GM19438 (cell line): ENCODE data around the gene DIP2C.
"Not testable (repeated sequence)": the region's sequence is repeated elsewhere in the genome, so short reads cannot be mapped to it uniquely, and the experiment has no call there.

Source experiments
- ATAC-seq: cut with Tn5 transposase; IDR thresholded peaks from one replicate; pipeline ENCODE4 v1.9.1; 2021; ENCODE audit warnings: low read depth; ENCODE audit not compliant: unreplicated experiment

DIP2C gene

DNA sequence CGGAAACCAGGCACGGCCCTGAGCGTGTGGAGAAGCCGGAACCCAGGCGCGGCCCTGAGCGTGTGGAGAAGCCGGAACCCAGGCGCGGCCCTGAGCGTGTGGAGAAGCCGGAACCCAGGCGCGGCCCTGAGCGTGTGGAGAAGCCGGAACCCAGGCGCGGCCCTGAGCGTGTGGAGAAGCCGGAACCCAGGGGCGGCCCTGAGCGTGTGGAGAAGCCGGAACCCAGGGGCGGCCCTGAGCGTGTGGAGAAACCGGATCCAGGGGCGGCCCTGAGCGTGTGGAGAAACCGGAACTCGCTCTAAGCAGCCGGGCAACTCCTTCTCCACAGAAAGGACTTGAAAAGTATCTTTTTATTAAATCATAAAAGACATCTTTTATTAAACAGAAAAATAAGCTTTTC, 388.9 kb downstream of the DIP2C start:
- not testable (repeated sequence) for ATAC-seq

DNA sequence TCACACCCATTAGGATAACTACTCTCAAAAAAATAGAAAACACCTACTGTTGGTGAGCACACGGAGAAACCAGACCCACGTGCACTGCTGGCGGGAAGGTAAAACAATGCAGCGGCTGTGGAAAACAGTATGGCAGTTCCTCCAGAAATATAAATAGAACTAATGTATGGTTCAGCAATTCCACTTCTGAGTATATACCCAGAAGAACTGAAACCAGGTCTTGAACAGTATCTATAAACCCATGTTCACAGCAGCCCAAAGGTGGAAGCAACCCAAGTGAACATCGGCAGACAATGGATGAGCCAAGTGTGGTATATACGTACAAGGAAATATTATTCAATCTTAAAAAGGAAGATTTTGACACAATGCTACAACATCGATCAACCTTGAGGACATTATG, 389.5 kb downstream of the DIP2C start:
- peak; percentile 65 for ATAC-seq

DNA sequence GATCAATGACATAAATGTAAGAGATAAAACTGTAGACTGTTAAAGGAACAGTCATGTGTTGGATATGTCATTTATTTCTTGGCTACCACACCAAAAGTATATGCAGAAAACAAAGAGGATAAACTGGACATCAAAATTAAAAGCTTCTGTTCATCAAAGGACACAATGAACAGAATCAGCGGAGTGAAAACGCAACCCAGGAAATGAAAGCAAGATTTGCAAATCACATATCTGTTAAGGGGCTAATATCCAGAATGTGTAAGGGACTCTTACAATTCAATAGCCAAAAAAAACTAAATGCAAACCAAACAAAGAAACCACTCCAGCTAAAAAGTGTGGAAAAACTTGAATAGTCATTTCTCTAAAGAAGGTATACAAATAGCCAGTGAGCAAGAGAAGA, 390.0 kb downstream of the DIP2C start:
- ATAC-seq = peak; percentile 36

DNA sequence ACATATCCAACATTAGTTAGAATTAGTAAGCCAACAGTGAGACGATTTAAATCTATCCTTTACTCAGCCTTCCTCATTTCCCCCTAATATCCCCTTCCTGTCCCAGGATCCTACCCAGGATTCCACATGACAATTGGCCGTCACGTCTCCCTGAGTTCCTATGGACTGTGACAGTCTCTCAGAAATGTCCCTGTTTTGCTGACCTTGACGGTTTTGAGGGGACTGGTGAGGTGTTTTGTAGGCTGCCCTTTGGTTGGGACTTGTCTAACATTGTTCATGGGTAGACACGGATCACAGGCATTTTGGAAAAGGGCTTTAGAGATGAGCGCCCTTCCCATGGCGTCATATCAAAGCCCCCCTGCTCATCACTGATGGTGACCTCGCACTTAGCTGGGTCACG, 391.4 kb downstream of the DIP2C start:
- no peak for ATAC-seq

DNA sequence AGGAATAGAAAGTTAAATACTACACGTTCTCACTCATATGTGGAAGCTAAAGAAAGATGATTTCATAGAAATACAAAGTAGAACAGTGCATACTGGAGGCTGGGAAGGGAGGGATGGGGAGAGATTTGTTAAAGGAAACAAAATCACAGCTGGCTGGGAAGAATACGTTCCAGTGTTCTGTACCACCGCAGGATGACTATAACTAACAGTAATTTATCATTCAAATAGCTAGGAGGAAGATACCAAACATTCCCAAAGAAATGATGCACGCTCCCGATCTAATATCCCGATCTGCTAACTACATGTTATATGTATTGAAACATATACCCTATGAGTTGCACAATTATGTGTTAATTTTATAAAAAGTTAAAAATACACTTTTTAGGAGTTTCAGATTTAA, 391.9 kb downstream of the DIP2C start:
- ATAC-seq = no peak

DNA sequence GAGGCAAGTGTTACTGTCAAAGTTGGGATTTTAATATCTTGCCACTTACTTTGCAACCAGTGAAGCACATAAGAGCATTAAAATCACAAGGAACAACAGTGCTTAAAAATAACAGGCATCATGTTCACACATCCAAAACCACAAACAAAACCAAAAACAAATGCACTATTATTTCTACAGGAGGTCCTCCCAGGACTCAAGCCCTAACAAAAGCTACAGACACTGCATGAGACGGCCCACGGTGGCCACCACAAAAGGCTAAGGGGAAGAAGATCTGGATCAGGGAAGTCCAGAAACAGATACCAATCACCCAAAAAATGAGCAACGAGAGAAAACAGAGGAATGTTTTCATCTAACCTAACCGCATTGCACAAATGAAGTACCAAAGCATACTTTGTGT, 395.8 kb downstream of the DIP2C start:
- no peak for ATAC-seq

DNA sequence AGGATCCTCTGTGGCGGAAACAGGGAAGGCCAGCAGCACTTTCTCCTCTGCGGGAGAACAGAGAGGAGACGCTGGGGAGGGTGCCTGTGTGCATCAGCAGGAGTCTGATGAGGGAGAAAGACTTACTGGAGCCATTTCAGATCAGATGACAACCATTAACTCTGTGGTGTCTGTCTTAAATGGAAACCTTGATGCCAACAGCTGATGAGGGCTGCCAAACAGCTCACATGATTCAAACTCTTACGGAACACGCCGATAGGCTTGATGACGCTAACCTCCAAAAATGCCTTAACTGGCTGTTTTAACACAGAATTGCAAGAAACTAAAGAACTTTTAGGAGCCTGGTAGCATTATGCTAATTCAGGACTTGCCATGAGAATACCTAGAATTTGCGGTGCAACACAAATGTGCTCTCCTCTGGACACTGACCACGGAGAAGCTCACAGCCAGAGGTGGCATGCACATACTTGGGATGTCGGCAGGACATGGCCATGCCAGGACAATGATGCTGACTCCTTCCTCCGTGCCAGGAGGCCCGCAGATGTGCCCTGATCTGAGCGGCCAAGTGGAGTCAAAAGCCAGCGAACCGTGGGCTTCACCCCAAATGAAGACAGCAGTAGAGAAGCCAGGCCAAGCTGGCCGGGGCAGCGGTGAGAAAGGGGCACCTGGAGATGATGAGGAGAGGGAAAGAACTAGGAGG, 399.3 kb downstream of the DIP2C start:
- ATAC-seq = no peak

DNA sequence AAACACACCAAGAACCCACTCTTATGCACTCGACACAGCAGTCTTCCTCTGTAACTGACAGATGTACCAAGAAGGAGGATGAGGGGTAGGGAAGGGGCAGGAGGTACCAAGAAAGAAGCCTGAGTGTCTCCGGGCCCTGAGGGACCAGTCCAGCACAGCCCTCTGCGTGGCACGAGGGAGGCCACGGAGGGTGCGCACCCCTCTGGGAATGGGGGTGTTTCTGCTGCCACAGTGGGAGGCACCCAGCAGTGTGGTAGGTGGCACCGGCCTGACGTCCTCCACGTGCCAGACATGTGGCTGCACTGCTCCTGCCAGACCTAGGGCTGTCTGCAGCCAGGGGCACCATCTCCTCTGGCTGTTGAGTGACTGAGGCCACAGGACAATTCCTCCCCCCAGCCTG, 399.9 kb downstream of the DIP2C start:
- ATAC-seq = no peak

DNA sequence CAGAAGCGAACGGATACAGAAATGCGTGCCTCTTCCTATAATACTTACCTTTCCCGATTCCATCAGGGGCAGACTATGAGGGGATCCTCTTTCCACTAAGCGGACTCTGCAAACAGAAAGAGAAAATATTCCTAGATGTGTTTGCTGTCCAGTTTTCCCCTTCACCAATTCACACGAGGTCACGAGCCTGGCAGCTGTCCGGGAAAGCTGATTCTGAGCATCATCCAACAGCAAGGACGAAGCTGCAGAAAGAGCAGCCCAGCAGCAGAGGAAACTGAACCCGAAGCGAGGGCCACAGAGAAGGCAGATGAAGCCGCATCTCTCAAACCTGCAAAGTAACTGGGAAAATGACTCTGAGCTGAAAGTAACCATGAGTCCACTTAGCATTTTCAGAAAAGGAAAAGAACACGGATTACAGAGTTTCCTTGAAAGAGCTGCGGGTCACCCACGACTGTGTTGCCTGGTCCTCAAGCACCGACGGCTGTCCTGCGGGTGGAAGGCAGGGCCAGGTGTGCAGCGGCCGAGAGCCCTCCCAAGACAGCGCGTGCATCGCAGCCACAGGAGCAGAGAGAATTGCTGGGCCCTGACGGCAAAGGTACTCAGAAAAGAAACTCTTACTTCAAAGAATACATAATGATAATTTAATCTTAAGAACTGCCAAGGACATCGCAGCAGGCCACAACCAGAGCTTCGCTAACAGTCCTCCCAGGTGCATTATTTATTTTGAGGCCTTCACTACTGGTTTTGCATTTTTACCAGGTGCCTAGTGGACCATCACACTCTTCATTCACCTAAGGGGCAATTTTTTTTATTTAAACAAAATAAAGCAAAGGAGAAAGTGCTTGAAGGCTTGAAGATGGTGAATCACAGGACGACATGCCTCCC, 400.9 kb downstream of the DIP2C start:
- no peak for ATAC-seq

DNA sequence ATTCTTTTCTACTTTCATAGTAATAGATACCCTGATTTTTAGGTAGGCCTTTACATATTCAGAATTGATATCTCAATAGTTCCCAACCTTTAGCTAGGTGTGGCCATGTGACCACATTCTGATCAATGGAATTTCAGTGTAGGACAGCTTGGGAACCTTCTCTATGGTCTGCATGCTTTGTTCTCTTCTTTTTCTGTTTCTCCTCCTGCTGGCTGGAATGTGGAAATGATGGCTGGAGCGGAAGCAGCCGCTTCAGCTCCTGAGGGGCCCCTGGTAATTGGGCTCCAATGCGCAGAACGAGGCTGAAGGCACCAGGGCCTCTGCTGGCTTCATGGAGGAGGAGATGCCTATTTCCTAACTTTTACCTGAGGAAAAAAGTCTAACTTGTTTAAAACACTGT, 401.7 kb downstream of the DIP2C start:
- ATAC-seq = no peak

DNA sequence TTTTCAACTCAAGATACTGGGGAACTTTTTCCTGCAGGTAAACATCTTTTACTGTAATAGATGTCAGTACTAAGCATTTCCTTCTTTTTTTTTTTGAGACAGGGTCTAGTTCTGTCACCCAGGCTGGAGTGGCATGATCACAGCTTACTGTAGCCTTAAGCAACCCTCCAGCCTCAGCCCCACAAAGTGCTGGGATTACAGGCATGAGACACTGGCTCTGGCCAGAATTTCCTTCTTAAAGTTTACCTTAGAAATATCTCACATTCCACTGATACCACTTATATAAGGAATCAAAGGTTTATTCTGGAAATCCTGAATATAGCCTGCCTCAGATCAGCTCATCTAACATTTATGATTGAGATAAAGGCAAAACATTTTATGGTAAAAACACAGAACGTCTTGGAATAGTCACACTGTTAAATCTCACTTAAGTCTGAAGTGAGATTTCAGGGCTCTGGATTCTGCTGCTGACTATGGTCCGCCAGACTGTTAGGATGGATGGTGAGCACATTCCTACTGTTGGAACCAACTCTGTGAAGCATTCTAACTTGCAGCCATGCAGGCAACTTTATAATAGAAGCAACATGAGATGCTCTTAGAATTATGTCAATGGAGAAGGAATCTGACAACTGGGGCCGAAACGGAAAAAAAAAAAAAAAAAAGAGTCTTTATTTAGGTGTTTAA, 402.3 kb downstream of the DIP2C start:
- no peak for ATAC-seq

DNA sequence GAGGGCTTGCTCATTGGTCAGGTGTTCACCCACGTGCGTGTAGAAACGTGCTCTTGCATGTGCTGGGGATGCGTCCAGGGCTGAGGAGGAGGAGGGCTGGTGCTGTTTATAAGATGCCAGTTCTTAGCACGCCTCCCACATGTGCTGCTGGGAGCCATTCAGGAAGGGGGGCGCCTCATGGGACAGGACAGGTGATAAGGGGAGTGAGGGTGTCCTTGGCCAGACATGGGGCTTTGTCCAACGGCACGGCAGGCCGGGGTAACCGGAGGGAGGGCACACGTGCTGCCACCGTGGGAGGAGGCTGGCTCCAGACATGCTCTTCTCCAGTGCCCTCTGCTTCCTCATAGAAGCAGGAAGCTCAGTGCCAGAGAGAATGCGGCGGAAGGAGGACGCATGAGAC, 404.3 kb downstream of the DIP2C start:
- ATAC-seq = no peak

DNA sequence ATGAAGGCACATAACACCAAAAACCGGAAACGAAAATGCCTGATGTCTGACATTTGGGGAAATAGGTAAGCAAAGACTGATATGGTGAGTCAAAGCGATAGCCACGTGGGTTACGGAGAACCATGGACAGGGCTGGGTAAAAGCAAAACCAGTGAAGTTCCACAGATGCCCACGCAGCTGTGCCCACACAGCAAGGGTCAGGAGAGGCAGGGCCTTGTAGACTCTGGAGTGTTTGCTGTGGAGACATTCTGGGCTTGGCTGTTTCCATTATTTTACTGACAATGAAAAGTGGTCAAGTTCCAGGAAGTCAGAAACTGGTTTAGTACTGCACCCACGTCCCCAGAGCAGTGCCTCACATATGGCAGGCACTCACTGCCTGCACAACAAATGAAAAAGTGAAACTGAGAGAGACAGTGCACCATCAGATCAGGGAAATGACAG, 405.5 kb downstream of the DIP2C start:
- ATAC-seq = peak; percentile 70

DNA sequence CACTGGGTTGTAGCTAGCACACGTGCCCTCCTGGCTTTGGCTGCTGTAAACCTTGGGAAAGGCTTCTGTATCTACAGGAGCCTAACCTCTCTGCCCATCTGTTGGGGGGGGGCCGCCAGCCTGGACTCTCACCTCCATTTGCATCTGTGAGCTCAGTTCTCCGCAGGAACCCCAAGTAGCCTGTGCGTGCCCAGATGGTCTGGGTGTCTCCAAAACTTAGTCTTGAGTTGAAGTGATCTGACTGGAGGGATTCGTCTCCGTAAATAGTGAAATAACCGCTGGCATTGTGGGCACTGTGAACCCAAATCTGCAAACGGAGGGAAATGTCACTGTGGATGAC, 406.4 kb downstream of the DIP2C start:
- ATAC-seq = no peak

DNA sequence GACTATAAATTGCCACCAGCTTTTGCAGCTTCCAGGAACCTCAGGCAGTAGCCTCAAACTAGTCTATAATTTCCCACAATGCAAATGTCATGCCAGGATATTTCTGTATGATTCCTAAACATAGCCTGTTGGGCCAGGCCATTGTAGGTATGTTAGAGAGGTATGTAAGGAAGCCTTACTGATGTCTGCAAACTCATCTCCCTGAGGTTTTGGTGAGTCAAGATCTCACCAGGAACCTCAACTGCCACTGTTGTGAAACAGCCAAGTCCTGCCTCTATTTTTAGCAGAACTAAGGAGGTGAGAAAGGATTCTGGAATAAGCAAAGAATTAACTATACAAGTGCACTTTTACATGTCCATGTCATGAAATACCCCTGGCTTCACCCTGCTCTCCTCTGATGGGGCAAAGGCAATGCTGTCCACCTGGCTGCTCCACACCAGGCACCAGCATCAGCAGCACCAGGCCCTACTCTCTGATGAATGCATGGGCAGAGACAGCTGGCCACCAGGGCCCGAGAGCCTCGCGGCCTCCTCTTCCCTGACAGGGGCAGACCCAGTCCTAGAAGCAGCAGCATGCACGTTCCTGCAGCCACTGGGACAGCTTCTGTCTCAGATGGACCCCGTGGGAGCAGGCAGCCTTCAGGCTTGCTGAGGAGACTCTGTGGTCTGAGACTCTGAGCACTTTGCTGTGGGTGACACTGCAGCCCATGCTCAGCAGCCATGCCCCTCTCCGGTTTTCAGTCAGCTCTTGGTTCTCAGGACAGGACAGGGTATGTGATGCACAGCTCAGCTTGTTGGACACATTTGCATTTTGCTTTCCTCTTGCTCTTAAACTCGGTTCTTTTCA, 407.0 kb downstream of the DIP2C start:
- ATAC-seq = no peak

DNA sequence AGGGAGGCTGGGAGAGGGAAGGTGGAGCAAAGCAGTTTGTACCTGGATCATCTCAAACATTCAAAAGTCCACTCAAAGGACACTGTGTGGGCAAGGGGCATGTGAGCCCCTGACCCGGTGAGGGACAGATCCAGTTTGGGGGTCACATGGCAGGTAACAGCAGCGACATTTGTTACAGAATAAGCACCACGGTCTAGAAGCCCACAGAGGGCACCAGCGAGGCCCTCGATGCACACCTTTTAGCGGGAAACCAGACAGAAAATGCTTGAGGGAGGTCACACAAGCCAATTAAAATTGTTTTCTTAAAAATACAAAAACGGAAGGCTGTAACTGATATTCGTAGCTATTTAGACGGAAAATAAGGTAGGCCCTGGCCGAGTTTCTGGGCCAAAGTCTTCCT, 409.8 kb downstream of the DIP2C start:
- no peak for ATAC-seq

DNA sequence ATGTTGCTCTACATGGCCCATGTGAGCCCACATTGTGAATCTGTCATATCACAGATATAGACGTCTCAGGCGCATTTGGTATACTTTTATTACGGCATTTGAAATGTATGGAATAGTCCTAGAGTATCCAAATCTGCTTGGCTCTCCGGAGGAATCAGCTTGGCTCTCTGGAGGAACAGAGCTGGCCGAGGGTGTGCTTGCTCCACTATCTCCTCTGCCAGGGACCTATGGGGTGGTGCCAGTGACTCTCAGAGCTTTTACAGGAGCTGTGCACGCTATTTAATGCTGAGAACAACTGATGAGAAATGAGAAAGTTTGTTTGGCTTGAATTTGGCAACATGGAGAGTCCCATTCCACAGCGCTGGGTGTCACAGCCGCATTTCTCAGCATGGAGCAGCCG, 410.2 kb downstream of the DIP2C start:
- no peak for ATAC-seq

DNA sequence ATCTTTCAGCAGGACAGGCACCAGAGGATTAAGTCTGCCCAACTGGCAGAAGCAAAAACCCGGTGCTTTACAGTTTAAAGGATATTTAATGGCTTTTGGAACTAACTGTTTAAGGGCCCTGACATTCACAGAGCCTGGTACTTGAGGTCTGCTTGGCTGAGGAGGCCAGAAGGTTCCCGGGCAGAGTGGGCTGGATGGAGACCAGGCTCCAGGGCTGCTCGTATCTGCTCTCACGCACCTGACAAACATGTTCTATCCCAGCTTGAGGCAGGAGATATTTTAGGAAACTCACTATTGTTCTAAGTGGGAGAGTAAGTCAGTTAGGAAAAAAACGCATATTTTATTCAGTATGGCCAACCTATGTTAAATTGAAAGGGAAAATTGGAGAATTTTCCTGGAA, 410.8 kb downstream of the DIP2C start:
- ATAC-seq = no peak

DNA sequence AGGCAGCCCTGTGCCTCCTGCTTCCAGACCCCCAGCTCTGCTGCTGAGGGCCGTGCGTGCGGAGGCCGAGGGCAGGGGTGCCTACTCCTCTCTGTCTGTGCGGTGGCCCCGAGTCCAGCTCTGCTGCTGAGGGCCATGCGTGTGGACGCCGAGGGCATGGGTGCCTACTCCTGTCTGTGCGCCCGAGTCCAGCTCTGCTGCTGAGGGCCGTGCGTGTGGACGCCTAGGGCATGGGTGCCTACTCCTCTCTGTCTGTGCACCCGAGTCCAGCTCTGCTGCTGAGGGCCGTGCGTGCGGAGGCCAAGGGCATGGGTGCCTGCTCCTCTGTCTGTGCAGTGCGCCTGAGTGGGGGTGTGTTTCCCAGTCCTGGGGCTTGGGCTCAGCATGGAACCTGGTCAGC, 411.5 kb downstream of the DIP2C start:
- no peak for ATAC-seq

DNA sequence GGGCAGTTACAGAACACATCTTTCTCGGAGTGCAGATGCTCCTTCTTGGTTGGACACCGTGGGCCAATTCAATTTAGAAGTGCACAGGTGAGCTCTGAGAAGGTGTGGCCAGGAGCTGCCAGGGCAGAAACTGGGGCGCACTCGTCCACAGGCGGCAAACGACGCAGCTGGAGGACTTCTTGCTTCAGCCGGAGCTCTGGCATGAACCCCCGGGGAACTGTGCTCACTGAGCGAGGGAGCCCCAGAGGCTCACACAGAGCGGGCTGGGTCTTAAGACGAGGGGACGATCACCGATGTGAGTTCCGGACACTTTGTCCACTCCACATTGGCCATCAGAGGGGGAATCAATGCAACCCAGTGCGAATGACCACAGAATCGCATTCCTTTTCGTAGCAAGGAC, 413.8 kb downstream of the DIP2C start:
- ATAC-seq = no peak

DNA sequence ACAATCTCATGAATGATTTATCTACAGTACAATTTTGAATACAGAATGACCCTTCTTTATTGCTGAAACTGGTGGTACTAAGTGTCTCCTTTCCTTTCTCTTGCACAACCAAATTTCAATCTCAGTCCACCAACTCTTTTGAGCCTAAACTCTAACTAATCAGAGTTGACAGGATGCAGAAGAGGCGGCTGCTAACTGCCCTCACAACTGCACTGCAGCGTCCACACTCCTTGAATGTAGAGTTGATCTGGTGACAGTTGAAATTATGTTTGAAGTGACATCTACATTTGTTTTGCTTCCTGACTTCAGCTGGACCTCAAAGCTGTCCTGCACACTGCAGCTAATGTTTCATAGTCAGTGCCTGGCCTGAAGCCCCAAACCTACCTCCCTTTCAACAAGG, 414.6 kb downstream of the DIP2C start:
- no peak for ATAC-seq
